AML-193 (cell line): ENCODE data around the gene TTR.
A peak's percentile ranks its signal among the peaks of the same experiment; 100 is the strongest.

ENCODE experiments used
- DNase-seq, 2 experiments: peaks; one replicate each; lab custom pipeline; 2025; lab: John Stamatoyannopoulos, UW

Gene TTR

DNA sequence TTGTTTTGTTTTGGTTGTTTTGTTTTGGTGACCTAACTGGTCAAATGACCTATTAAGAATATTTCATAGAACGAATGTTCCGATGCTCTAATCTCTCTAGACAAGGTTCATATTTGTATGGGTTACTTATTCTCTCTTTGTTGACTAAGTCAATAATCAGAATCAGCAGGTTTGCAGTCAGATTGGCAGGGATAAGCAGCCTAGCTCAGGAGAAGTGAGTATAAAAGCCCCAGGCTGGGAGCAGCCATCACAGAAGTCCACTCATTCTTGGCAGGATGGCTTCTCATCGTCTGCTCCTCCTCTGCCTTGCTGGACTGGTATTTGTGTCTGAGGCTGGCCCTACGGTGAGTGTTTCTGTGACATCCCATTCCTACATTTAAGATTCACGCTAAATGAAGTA, at the start of gene TTR:
TTR (plus strand) TSS at position 250 of the 400 bp plus-strand sequence; CDS start at position 276, 26 bp downstream.
- DNase-seq, result no peak

GRCh38 chr18:31546476-31546875, 45.2 kb upstream of the TTR start:
- DNase-seq, result no peak

- DNase-seq, result no peak
Observed at GRCh38 chr18:31548853-31549252, 42.8 kb upstream of the TTR start.

DNA sequence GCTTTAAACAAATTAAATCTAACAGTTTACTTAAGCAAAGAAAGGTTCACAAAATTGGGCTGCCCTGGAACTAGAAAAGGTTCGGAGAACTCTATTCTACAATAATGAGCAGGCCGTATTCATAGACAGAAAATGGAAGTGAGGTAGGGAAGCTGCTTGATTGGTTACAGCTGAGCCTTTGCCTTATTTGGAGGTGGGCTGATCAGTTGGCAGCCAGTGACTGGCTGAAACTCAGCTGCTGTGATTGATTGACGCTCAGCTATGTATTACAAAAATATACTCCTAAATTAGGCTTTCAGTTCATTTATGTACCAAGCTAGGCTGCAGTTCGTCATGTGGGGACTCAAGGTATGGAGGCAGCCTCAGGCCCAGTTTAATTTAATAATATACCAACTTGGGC, 42.3 kb upstream of the TTR start:
- no peak for DNase-seq

- DNase-seq, result no peak
Observed at GRCh38 chr18:31551883-31552282, 39.8 kb upstream of the TTR start.

- DNase-seq, result no peak
Observed at GRCh38 chr18:31553800-31554199, 37.9 kb upstream of the TTR start.

DNA sequence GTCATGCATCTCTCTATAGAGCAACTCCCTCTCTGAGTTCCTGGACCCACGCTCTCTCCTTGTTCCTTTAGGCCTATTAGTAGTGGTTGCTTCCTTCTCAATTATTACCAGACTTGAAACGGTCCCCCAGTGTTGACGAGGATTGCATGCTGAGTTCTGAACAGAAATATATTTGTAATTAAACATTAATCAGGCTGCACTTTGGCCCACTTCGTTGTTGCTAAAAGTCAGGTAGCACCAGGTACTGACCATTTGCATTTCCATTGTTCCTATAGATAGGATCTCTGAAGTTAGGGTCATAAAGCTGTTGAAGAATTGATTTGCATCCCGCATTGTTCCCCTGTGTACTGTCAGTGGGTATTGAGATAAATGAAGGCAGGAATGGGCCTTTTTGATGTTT, 36.9 kb upstream of the TTR start:
- no peak for DNase-seq

- peak; percentile 51 to 64 for DNase-seq
Observed at GRCh38 chr18:31555971-31556747, 35.5 kb upstream of the TTR start.

GRCh38 chr18:31557446-31557845, 34.2 kb upstream of the TTR start:
- no peak for DNase-seq

DNA sequence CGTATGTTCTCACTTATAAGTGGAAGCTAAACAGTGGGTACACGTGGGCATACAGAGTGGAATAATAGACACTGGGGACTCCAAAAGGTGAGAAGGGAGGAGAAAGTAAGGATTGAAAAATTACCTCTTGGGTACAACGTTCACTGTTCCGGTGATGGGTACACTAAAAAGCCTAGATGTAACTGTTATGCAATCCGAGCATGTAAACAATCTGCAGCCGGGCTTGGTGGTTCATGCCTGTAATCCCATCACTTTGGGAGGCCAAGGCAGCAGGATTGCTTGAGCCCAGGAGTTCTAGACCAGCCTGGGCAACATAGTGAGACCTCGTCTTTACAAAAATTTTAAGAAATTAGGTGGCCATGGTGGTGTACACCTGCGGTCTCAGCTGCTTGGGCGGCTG, 33.1 kb upstream of the TTR start:
- no peak for DNase-seq

DNA sequence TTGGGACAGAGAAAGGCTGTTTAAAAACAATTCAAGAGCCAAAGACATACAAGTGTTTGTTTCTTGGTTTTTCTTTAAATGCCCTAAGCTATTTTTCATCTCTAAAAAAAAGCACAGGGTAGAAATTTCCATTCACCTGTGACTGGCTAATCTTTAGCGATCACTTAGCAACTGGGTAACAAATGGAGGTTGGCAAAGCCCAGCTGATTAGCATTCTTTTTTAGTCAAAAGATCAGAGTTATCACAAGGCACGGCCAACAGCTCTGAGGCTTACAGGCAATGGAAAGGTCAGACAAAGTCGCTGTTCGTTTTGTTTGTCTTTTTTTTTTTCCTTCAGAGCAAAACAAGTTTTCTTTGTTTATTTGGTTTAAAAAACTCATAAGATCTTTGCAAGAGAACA, 29.0 kb upstream of the TTR start:
- no peak for DNase-seq

GRCh38 chr18:31563778-31564177, 27.9 kb upstream of the TTR start:
- DNase-seq, result no peak

DNA sequence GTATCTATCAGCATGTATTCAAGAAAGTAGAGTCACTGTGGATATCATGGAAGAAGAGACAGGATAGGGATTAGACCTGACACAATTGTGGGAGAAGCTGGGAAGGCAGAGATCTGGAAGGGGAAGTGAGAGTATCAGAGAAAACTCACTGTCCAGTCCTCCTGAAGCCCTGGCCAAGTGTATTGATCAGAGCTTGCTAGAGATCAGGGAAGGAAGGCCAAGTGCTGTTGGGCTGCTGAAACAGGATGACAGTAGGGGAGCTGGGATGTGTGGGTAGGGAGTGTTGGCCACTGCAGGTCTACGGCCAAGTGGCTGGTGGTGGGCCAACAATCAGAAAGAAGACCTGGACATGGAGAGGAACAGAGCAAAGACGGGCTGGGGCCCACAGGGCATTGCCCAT, 26.3 kb upstream of the TTR start:
- no peak for DNase-seq

DNA sequence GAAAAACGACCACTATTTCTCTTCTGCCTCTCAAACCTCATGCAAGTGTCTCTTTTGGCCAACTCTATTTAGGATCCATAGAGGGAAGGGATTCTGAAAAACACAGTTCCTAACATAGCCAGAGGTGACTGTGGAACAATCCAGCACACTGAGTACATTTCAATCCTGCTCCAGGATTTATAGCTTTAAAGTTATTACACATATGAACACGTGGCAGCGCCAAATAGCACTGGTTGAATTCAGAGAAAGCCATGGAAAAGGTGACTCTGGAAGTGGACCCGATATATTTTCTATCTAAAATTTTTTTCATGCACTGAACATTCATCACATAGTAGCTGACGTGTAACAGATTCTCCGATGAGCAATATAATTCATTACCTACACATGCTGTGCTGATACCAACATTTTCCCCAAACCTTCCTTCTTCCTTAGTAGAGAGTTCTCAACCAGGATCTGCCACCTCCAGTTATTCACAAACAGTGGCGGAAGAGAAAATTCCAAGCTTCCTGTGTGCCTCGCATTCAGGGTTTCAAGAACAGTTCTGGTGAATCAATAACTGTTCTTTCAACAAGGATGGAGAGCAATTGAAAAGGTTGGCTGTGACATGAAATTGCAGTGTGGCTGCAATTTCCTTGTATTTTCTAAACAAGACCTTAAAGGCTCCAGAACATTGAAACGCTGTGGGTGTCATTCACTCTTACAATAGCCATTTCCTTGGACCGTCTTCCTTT, 25.7 kb upstream of the TTR start:
- DNase-seq, result no peak

GRCh38 chr18:31566576-31567306, 24.9 kb upstream of the TTR start:
- no peak for DNase-seq

GRCh38 chr18:31572368-31572767, 19.3 kb upstream of the TTR start:
- no peak for DNase-seq

- DNase-seq, result no peak
Observed at GRCh38 chr18:31573051-31573450, 18.6 kb upstream of the TTR start.

DNA sequence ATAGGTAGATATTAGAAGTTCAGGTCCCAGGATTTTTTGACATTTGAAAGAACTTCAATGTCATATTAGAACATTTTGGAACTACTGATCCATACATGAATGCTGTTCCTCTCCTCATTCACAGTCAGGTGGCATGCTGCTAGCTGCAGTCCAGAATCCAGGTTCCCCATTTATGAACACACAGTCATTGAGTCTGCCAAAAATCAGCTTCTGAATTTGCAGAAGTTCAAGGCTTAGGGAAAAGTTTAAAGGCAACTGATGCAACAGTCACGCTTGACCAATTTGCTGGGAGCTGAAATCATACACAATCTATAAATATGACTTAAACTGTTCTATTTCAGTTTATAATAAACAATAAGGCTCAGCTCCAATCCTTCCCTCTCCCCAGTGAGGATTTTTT, 17.3 kb upstream of the TTR start:
- peak in 1 of 2 experiments; percentile 28 for DNase-seq

DNA sequence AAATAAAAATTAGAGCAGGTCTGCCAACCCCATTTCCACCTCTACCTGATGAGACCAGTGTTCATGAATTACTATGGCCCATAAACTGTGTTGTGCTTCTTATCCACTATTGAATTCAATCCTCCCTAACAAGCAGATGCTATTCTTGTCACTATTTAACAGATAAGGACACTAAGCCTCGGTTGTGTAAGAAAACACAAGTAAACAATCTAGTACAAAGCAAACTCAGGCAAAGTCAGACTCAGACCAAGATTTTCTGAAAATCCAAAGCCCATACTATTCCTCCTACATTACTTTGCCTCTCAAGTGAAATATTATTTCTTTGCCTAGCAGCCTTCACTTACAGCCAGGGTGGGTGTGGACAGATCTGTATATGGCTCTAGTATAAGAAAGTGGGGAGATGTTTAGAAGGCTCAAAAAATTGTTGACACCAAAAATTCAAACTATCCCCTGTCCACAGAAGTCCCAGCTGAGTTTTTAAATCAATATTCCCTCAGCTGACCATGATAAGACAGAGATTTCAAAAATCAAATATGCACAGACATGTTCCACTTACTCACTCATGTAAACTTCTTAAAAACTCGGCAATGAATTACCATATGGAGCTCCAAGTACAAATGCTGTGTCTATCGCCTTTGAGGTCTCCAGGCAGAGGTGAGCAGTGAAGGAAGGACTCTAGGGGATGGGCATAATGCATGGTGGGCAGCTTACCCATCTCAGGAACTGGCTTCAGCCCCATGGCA, 16.0 kb upstream of the TTR start:
- DNase-seq, result no peak

DNA sequence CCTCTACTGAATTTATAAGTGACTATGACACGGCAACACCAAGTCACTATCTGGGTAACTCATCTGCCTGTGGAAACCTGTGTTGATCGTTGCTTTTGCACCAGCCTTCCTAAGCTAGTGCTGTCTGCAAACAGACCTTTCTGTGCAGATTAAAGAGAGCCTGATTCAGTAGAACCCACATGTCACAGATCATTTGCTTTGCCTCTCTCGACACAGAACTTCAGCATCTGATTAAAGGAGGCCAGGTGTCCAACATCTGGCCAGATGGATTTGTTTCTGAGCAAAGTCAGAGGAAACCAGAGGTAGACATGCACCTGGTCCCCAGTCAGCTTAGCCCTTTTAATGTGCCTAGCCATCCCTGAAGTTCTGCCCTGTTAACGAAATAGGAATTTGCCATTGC, 15.0 kb upstream of the TTR start:
- DNase-seq, result no peak

GRCh38 chr18:31577195-31577594, 14.5 kb upstream of the TTR start:
- DNase-seq, result no peak

DNA sequence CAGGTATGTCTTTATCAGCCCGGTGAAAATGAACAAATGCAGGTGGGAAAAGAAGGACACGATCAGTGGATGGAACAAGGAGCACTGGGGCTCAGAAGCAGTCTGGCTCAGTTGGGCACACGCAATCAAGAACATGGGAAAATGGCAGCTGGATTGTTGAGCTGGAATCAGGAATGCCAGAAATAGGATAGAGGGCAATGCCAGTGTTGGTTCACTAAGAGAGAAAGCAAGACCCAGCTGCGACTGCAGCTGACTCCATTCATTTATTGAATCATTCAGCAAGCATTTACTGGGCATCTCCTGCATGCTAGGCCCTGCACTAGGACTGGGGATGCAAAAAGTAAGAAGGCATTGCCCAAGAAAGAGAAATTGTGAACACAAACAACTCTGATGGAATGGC, 13.6 kb upstream of the TTR start:
- no peak for DNase-seq
